Cortex of kidney (tissue), 1 donor: ENCODE results near the gene ZC3H18.

Experiments used
- DNase-seq: peaks from one replicate; lab custom pipeline; 2025; lab: John Stamatoyannopoulos, UW

ZC3H18 gene

GRCh38 chr16:88678224-88678979 lies 108.2 kb downstream of the ZC3H18 start:
- DNase-seq = no peak

GRCh38 chr16:88680554-88681083 lies 110.4 kb downstream of the ZC3H18 start:
- no peak for DNase-seq

- DNase-seq = no peak
These were observed 111.0 kb downstream of the ZC3H18 start for GRCh38 chr16:88681084-88681680.
